Panc1 (cell line): ENCODE measurements around the gene PXDN. TPM values are rescaled to one million over a fixed set of nuclear protein-coding genes. Genes with fewer than 3 reads are reported as not detected.

Source experiments
- ATAC-seq: fragments of 200-7000 bp; cut with Tn5 transposase; 2 replicates; pipeline ENCODE4 v1.9.1; 2020; ENCODE audit warnings: mild to moderate bottlenecking, moderate library complexity
- BruUV-seq: library from RNA; stranded (reverse); fragments of 400-500 nt; replicated peaks from 2 replicates; lab custom pipeline; 2021; lab: Mats Ljungman, UMichigan
- CTCF ChIA-PET: fragments of 300-600 bp; sonication (Branson Sonifier 250); formaldehyde crosslinking; loops from one replicate; lab custom pipeline; 2022; ENCODE audit warnings: antibody characterized with exemption; lab: Charles Lee
- POLR2A ChIA-PET: fragments of 300-600 bp; sonication (Branson Sonifier 250); formaldehyde crosslinking; loops from one replicate; lab custom pipeline; 2022; ENCODE audit warnings: antibody characterized with exemption; lab: Charles Lee
- DNase-seq: peaks from one replicate; pipeline ENCODE4 v3.0.0-alpha.2; 2010; ENCODE audit warnings: low read depth, low spot score
- H3K27ac ChIP-seq: 2 replicates; pipeline ENCODE4 v1.5.1; 2011; ENCODE audit warnings: mild to moderate bottlenecking, low read length, inconsistent platforms
- H3K27me3 ChIP-seq: fragments of 200-500 bp; sonication (Bioruptor generic); 2 replicates; pipeline ENCODE4 v1.6.0; 2014; ENCODE audit warnings: low read length, inconsistent platforms; ENCODE audit not compliant: control insufficient read depth, insufficient read depth
- H3K36me3 ChIP-seq: fragments of 200-500 bp; sonication (Bioruptor generic); 2 replicates; pipeline ENCODE4 v1.5.1; 2014; ENCODE audit warnings: inconsistent platforms, mild to moderate bottlenecking, low read length, moderate library complexity; ENCODE audit not compliant: control insufficient read depth, insufficient read depth
- H3K4me1 ChIP-seq: 2 replicates; pipeline ENCODE4 v1.5.1; 2011; ENCODE audit warnings: inconsistent platforms, mild to moderate bottlenecking, low read length, moderate library complexity; ENCODE audit not compliant: control insufficient read depth, insufficient read depth
- H3K4me3 ChIP-seq, 2 experiments: 2 replicates each; pipeline ENCODE4 v1.5.1; 2011 to 2012; ENCODE audit warnings: low read depth in 2 of 2, low read length in 2 of 2, mild to moderate bottlenecking in 2 of 2, inconsistent platforms in 1 of 2, moderate library complexity in 1 of 2
- H3K9me3 ChIP-seq: fragments of 200-500 bp; sonication (Bioruptor generic); 2 replicates; pipeline ENCODE4 v1.5.1; 2014; ENCODE audit warnings: low read depth, mild to moderate bottlenecking, inconsistent platforms, low read length, moderate library complexity; ENCODE audit not compliant: control insufficient read depth, insufficient read depth
- CTCF ChIP-seq: fragments of 450-650 bp; IDR thresholded peaks from 2 replicates; pipeline ENCODE4 v1.5.1; 2017; ENCODE audit warnings: mild to moderate bottlenecking
- POLR2AphosphoS5 ChIP-seq: IDR thresholded peaks from 2 replicates; pipeline ENCODE4 v1.6.1; 2012; ENCODE audit warnings: mild to moderate bottlenecking, low read depth, low read length, moderate library complexity
- REST ChIP-seq, 2 experiments: IDR thresholded peaks; 2 replicates each; pipeline ENCODE4 v1.6.1; 2011 to 2012; ENCODE audit warnings: low read depth in 2 of 2, control low read depth in 1 of 2, low read length in 1 of 2, mild to moderate bottlenecking in 1 of 2, moderate library complexity in 1 of 2; ENCODE audit not compliant: insufficient read depth in 1 of 2
- SIN3A ChIP-seq: IDR thresholded peaks from 2 replicates; pipeline ENCODE4 v1.6.1; 2012; ENCODE audit warnings: low read depth, mild to moderate bottlenecking, low read length, moderate library complexity, borderline replicate concordance; ENCODE audit not compliant: insufficient read depth
- TCF7L2 ChIP-seq: IDR thresholded peaks from 2 replicates; pipeline ENCODE4 v1.6.1; 2011; ENCODE audit warnings: mild to moderate bottlenecking, low read depth, low read length, inconsistent platforms
- in situ Hi-C: cut with HindIII; loops from 2 replicates; pipeline ENCODE4 v1.10.0; 2016; ENCODE audit warnings: low sequenced_read_pairs, low pct_unique_long_range_greater_than_20kb
- intact Hi-C: fragments of 100-400 bp; cut with micrococcal nuclease; formaldehyde crosslinking; loops from one replicate; pipeline ENCODE4 v1.10.0; 2022; ENCODE audit not compliant: unreplicated experiment
- total RNA-seq: library from RNA; stranded (reverse); gene quantifications from one replicate; pipeline ENCODE4 v1.2.1, GENCODE V29; 2021; ENCODE audit not compliant: unreplicated experiment

PXDN gene
- total RNA-seq, 1 experiment from 2014 or later, result 2.5 TPM

GRCh38 chr2:1755436-1756191 lies 11.3 kb upstream of the PXDN start:
- no peaks in the 10 kb centered on the region for H3K9me3 ChIP-seq
- in situ Hi-C loops, result no loop called here
- DNase-seq (no peak), ATAC-seq (no peak)
- no peak overlapping the region for H3K4me3 ChIP-seq
- TF ChIP-seq POLR2AphosphoS5 (no peak), CTCF (no peak), TCF7L2 (no peak), SIN3A (no peak), REST (IDR thresholded peaks at IDR 0.05; ENCODE audit: insufficient read depth in 1 of 2, low read depth in 2 of 2, low read length in 1 of 2) (no peak)
- peaks cover 16% of the 10 kb centered on the region for H3K4me1 ChIP-seq
- intact Hi-C loops, result no loop called here
- peak overlapping the region; percentile 52; the same call in 1 of the 2 replicates for H3K27ac ChIP-seq
- no peaks in the 10 kb centered on the region for H3K27me3 ChIP-seq
- BruUV-seq, result no TSS peak
- POLR2A ChIA-PET, result interaction anchor here (0.6 kb wide), 1 partner anchor 177 kb away, joined by 9 read pairs; no protein-coding TSS in a partner anchor
- CTCF ChIA-PET, result interaction anchor here (0.5 to 0.6 kb wide), 2 partner anchors 235 to 319 kb away, joined by 3 read pairs; no protein-coding TSS in a partner anchor
- no peaks in the 10 kb centered on the region for H3K36me3 ChIP-seq

- TF ChIP-seq REST (IDR thresholded peaks at IDR 0.05; ENCODE audit: insufficient read depth in 1 of 2, low read depth in 2 of 2, low read length in 1 of 2) (peak in 1 of 2 experiments; percentile 71; a peak in 2 of 4 replicates), POLR2AphosphoS5 (no peak)
- Histone ChIP-seq H3K4me1 (peaks cover 16% of the 10 kb centered on the region), H3K9me3 (no peaks in the 10 kb centered on the region), H3K36me3 (no peaks in the 10 kb centered on the region), H3K27ac (peak overlapping the region; percentile 52; the same call in 1 of the 2 replicates), H3K27me3 (no peaks in the 10 kb centered on the region), H3K4me3 (no peak overlapping the region)
- BruUV-seq, result no TSS peak
- ATAC-seq (no peak), DNase-seq (no peak)
- ChIA-PET POLR2A (no interaction called here), CTCF (no interaction called here)
- in situ Hi-C loops (no loop called here), intact Hi-C loops (loop anchor here (5.0 kb wide), 1 partner anchor 202 kb away; no protein-coding TSS in a partner anchor)
These were observed 10.3 kb upstream of the PXDN start for GRCh38 chr2:1754461-1755170.
